ENCODE results near the gene ADARB2. TPM values are rescaled to one million over a fixed set of nuclear protein-coding genes. Genes with fewer than 3 reads are reported as not detected.

Gene ADARB2
- total and polyA plus RNA-seq, 8 donors, result 0.34 to 24.7 (median 3.2) TPM

- Histone ChIP-seq H3K4me1 (no peaks in the 10 kb centered on the region), H3K27ac (no peak overlapping the region), H3K9me3 (no peaks in the 10 kb centered on the region), H3K27me3 (no peaks in the 10 kb centered on the region), H3K36me3 (no peaks in the 10 kb centered on the region), H3K4me3 (no peak overlapping the region)
- intact Hi-C loops (cut with DNase I), result no loop called here
- WGBS, 2 donors, result 59 to 68% methylated on average over 17 of the region's 17 CpGs
- DNase-seq, result no peak
- FAIRE-seq, result no peak
- no peak for TF ChIP-seq CTCF (IDR thresholded peaks at IDR 0.05)
- ATAC-seq, result no peak
Measured at GRCh38 chr10:1602037-1602484, 135.3 kb downstream of the ADARB2 start.

- no peak for DNase-seq
- Histone ChIP-seq H3K9me3 (no peaks in the 10 kb centered on the region), H3K27me3 (no peaks in the 10 kb centered on the region), H3K4me1 (no peaks in the 10 kb centered on the region), H3K4me3 (no peak overlapping the region), H3K27ac (no peak overlapping the region), H3K36me3 (no peaks in the 10 kb centered on the region)
- no peak for ATAC-seq
- no peak for TF ChIP-seq CTCF (IDR thresholded peaks at IDR 0.05)
- intact Hi-C loops (cut with DNase I), result no loop called here
- WGBS, 2 donors, result 69 to 81% methylated on average over 10 of the region's 10 CpGs
- no peak for FAIRE-seq
Measured at GRCh38 chr10:1601406-1601805, 135.9 kb downstream of the ADARB2 start.

- Histone ChIP-seq H3K4me3 (no peak overlapping the region), H3K36me3 (no peaks in the 10 kb centered on the region), H3K27me3 (no peaks in the 10 kb centered on the region), H3K4me1 (no peaks in the 10 kb centered on the region), H3K9me3 (no peaks in the 10 kb centered on the region), H3K27ac (no peak overlapping the region)
- DNase-seq, result no peak
- no peak for ATAC-seq
- no peak for FAIRE-seq
- intact Hi-C loops (cut with DNase I), result no loop called here
- no peak for TF ChIP-seq CTCF (IDR thresholded peaks at IDR 0.05)
- WGBS, 2 donors, result 68 to 86% methylated on average over 9 of the region's 9 CpGs
Measured at GRCh38 chr10:1600861-1601260, 136.5 kb downstream of the ADARB2 start.

GRCh38 chr10:1598393-1599153 lies 138.8 kb downstream of the ADARB2 start:
- Histone ChIP-seq H3K27me3 (no peaks in the 10 kb centered on the region), H3K27ac (no peak overlapping the region), H3K4me3 (no peak overlapping the region), H3K36me3 (no peaks in the 10 kb centered on the region), H3K4me1 (no peaks in the 10 kb centered on the region), H3K9me3 (no peaks in the 10 kb centered on the region)
- no peak for TF ChIP-seq CTCF (IDR thresholded peaks at IDR 0.05)
- no peak for FAIRE-seq
- 66 to 79% methylated on average over 20 of the region's 20 CpGs for WGBS, 2 donors
- no peak for DNase-seq
- no peak for ATAC-seq
- intact Hi-C loops (cut with DNase I), result no loop called here

GRCh38 chr10:1597370-1598146 lies 139.8 kb downstream of the ADARB2 start:
- 70 to 89% methylated on average over 1 of the region's 1 CpG for WGBS, 2 donors
- no peak for TF ChIP-seq CTCF (IDR thresholded peaks at IDR 0.05)
- ATAC-seq (no peak), DNase-seq (no peak), FAIRE-seq (no peak)
- intact Hi-C loops (cut with DNase I), result no loop called here
- Histone ChIP-seq H3K4me3 (no peak overlapping the region), H3K4me1 (no peaks in the 10 kb centered on the region), H3K36me3 (no peaks in the 10 kb centered on the region), H3K9me3 (no peaks in the 10 kb centered on the region), H3K27ac (no peak overlapping the region), H3K27me3 (no peaks in the 10 kb centered on the region)
